NOMO-1 (cell line): ENCODE data around the gene FAM227B.
"Not testable (repeated sequence)": the region's sequence is repeated elsewhere in the genome, so short reads cannot be mapped to it uniquely, and the experiment has no call there.

Experiments used
- DNase-seq, 2 experiments: peaks; one replicate each; lab custom pipeline; 2025; ENCODE audit not compliant: unreplicated experiment in 2 of 2; lab: John Stamatoyannopoulos, UW

Gene FAM227B

GRCh38 chr15:49441816-49442215, 178.8 kb downstream of the FAM227B start:
- no peak for DNase-seq

DNA sequence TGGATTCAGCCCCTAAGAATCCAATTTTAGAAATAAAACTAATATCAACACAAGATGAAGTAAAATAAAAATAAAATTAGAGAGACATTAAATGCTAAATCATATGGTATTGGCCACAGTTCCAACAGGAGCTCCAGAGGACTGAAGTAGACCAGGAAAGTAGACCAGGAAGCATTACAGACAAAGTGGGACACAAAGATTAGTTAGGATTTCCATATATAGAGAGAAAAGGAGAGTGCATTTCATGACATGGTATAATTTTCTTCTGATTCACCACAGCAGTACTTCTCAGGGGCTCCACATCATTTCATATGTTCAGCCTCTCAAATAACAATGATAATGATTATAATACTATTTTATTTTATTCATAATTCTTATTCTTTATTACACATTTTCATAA, 179.3 kb downstream of the FAM227B start:
- no peak for DNase-seq

- DNase-seq, result peak; percentile 31 to 86
Observed at GRCh38 chr15:49439678-49440395, 180.8 kb downstream of the FAM227B start.

GRCh38 chr15:49438962-49439631, 181.5 kb downstream of the FAM227B start:
- peak; percentile 91 to 93 for DNase-seq

- DNase-seq, result no peak
Observed at GRCh38 chr15:49436751-49437150, 183.9 kb downstream of the FAM227B start.

DNA sequence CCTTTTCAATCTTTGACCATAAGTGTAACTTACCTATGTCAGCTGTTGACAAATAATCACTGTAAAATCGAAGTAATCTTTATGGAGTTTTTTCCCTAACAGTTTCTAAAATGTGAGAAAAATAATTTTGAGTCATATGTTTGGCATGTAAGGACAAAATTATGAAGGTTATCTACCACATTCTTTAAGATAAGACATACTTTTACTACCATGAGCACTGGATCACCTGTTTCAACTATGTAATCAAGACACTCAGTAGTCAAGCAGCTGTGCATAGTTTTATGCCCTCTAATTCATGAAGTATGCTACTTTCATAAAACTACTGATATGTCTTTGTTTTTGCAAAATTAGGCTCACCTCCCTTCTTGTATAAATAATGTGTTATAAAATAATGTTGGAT, 185.4 kb downstream of the FAM227B start:
- no peak for DNase-seq

DNA sequence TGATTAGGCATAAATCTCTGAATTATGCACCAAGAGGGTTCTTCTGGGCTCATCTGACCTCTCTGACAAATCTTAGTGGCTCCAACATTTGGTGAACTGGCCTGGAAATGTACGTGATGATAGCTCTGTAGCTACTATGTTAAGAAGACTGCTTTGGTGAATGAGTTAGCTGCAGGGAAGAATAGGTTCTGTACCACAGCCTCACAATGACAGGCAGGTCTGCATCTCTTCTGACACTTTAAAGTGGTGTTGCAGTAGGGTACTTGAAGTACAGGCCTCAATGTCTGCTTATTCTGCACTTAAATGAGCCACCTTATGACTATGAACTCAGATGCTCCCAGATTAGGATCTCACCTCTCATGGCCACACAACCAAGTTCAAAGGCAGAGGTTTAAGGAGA, 190.6 kb downstream of the FAM227B start:
- DNase-seq, result no peak

- DNase-seq, result no peak
Observed at GRCh38 chr15:49428409-49429095, 192.1 kb downstream of the FAM227B start.

DNA sequence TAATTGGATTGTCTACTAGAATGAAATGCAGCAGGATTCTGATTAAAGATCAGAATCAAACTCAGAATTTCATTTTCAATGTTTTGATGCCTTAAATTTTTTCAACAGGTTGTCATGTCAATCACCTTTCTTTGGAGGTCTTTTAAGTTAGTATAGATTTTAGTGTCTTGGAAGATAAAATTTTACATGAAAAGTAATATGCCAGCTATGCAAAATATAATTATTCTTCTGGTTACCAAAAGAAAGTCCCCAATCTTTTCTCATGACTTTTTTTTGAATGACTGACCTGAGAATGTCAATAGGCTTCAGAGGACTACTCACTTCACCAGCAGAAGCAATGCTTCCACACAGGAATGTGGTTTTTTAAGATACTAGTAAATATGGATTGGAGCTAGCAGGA, 193.2 kb downstream of the FAM227B start:
- no peak for DNase-seq

GRCh38 chr15:49424954-49425353, 195.7 kb downstream of the FAM227B start:
- no peak for DNase-seq

- no peak for DNase-seq
Observed at GRCh38 chr15:49423901-49424550, 196.6 kb downstream of the FAM227B start.

DNA sequence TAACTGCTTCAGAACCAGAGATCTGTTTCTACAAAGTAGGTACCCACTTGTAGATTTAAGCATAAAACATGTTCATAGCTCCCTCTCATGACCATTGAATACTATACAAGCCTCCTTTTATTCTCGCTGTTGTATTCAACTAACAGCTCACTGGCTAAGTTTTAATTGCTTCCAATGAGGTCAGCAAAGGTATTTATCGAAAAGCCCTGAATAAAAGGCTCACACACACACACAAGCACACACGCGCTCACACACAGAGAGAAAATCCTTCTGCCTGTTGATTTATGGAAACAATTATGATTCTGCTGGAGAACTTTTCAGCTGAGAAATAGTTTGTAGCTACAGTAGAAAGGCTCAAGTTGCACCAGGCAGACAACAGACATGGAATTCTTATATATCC, 197.6 kb downstream of the FAM227B start, which contains the start of gene FGF7:
Gene FGF7 (plus strand): TSS at position 222 of the 400 bp plus-strand sequence. CDS start 1,056 bp downstream, outside the sequence.
- no peak for DNase-seq

GRCh38 chr15:49421991-49422390, 198.6 kb downstream of the FAM227B start:
- no peak for DNase-seq

- DNase-seq, result no peak
Observed at GRCh38 chr15:49418811-49419210, 201.8 kb downstream of the FAM227B start.

DNA sequence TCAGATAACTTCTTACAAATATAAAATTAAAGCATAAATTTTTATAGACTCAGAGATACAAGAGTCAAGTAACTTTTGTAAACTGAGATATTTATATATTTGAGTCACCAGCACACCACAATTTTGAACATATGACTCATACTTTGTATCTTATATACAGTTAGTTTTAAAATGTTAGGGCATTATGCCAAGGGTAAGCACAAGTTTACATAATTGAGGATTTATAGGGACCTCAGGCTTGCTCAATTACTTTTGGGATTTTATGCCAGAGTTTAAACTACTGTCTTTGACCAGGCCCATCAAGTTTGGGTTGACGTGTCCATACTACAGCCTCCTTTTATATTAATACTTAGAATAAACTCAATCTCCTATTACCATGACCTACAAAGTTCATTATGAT, 205.0 kb downstream of the FAM227B start:
- DNase-seq, result no peak

GRCh38 chr15:49415149-49415548, 205.5 kb downstream of the FAM227B start:
- no peak for DNase-seq

- DNase-seq, result no peak
Observed at GRCh38 chr15:49412797-49413196, 207.8 kb downstream of the FAM227B start.

- no peak for DNase-seq
Observed at GRCh38 chr15:49410641-49411040, 210.0 kb downstream of the FAM227B start.

DNA sequence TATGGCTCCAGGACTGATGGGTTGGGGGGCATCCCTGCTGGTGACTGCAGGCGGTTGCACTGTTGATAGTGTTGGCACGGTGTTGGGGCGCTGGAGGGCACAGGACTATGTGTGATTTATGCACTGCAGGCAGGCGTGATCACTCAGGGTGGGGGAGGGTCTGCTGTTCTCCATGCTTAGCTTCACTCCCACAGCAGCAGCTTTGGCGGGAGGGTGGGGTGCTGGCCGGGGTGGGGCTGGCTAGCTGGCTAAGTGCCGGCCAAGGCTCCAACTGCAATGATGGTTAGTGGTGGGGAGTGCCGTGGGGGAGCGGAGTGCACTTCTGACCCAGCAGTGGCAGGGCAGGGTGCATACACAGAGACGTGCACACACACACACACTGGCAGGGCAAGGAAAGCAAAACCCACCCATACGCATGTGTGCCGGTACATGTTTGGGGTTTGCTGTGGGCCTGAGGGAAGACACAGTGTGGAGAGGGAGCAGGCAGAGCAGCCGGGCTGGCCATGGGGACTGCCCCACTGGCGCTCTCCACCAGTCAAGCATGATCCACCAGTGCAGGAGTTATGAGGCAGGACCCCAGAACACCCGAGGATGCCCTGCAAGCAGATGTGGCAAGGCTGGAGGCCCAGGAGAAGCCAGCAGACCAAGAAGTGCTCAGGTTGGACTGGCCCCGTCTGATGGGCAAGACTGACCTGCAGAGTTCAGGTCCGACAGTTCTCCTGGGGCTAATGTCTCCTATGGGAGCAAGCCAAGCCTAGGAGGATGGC, 214.1 kb downstream of the FAM227B start:
- no peak for DNase-seq

GRCh38 chr15:49402515-49403296, 217.9 kb downstream of the FAM227B start:
- not testable (repeated sequence) for DNase-seq
